GM12801 (cell line): Measurements from ENCODE around the gene FLNB.

ENCODE experiments used
- CTCF ChIP-seq: IDR thresholded peaks from one replicate; pipeline ENCODE4 v1.5.1; 2011; ENCODE audit warnings: control low read depth; ENCODE audit not compliant: insufficient read length; ENCODE audit errors: extremely low read depth

Gene FLNB

GRCh38 chr3:57982561-57983243 is 25.5 kb upstream of the FLNB start:
- no peak for TF ChIP-seq CTCF

- TF ChIP-seq CTCF: no peak
Observed at GRCh38 chr3:57983734-57984518, 24.3 kb upstream of the FLNB start.

- no peak for TF ChIP-seq CTCF
Observed at GRCh38 chr3:57985176-57985983, 22.8 kb upstream of the FLNB start.

- no peak for TF ChIP-seq CTCF
Observed at GRCh38 chr3:57985984-57986246, 22.3 kb upstream of the FLNB start.

GRCh38 chr3:57986261-57986660 is 22.0 kb upstream of the FLNB start:
- no peak for TF ChIP-seq CTCF

- TF ChIP-seq CTCF: no peak
Observed at GRCh38 chr3:57989646-57990045, 18.6 kb upstream of the FLNB start.

GRCh38 chr3:57992452-57993213 is 15.6 kb upstream of the FLNB start:
- TF ChIP-seq CTCF: no peak
